ENCODE data around the gene CEP97.

DNA sequence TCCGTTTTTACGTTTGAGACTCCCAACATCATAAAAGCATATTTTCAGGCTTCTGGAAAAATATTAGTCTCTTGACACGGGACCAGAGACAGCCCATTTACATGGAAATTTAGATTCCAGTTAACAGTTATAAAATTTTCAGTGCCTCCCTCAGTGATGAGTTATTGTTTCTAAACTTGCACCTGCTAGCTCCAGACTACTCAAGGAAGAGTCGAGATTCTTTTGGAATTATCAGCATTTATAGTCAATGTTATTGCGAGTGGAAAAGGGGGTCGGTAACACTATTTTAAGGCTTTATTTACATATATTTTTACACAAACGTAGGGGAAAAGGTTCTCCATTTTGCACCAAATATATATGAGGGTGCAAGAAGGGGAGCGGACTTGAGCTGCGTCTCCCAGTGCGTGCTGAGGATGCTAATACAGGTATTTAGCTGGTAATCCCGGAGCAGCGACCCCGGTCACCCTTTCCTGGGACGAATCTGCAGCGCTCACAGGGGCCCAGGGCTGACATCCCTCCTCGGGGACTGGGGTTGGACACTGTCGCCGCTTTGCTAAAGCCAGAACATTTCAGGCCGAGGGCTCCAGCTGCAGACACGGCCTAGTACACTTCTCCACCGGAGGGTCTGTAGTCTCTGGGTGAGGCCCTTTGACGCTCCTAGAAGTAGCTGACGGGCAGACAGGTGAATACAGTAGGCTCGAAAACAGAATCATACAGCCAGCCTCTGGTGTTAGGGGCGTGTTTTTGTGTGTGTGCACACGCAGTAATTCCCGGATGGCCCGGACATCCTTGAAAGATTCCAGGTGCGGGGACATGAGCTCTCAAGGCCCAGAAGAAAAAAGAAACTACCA lies 46.8 kb upstream of the CEP97 start:
- no peak for TF ChIP-seq POLR2A (IDR thresholded peaks at IDR 0.05)
- TF ChIP-seq, protein P1, sequence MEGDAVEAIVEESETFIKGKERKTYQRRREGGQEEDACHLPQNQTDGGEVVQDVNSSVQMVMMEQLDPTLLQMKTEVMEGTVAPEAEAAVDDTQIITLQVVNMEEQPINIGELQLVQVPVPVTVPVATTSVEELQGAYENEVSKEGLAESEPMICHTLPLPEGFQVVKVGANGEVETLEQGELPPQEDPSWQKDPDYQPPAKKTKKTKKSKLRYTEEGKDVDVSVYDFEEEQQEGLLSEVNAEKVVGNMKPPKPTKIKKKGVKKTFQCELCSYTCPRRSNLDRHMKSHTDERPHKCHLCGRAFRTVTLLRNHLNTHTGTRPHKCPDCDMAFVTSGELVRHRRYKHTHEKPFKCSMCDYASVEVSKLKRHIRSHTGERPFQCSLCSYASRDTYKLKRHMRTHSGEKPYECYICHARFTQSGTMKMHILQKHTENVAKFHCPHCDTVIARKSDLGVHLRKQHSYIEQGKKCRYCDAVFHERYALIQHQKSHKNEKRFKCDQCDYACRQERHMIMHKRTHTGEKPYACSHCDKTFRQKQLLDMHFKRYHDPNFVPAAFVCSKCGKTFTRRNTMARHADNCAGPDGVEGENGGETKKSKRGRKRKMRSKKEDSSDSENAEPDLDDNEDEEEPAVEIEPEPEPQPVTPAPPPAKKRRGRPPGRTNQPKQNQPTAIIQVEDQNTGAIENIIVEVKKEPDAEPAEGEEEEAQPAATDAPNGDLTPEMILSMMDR (IDR thresholded peaks at IDR 0.05): no peak

Data from heart left ventricle (tissue), 13 donors.